ENCODE measurements around the gene FAM234B. TPM values are rescaled to one million over a fixed set of nuclear protein-coding genes. Genes with fewer than 3 reads are reported as not detected.

FAM234B gene
- polyA plus RNA-seq, 1 of the 3 experiments (the other 2 are of a cell fraction), result 3.7 TPM

GRCh38 chr12:12999959-13000615, 44.1 kb upstream of the FAM234B start, which contains the start of gene HEBP1:
HEBP1 (minus strand) TSS chr12:13000265; CDS start chr12:13000114, 151 bp downstream.
- peak; percentile 99 for DNase-seq
- H3K9ac ChIP-seq, result peak within 1 kb of the TSS; percentile 87
- peaks cover 36% of the 10 kb centered on the region for H3K79me2 ChIP-seq (ENCODE audit: insufficient read depth)
- H3K36me3 ChIP-seq (replicated peaks in 1 of 2; ENCODE audit: control insufficient read depth in 1 of 2, insufficient read depth in 2 of 2, low read length in 1 of 2), result no peaks in the 10 kb centered on the region
- H3F3A ChIP-seq (replicated peaks; ENCODE audit: insufficient read depth), result peaks cover 5% of the 10 kb centered on the region
- 1% methylated on average over 41 of the region's 69 CpGs for WGBS (ENCODE audit: low lambda C conversion rate)
- peak; percentile 2; the same call in 1 of the 2 replicates for TF ChIP-seq MAX (IDR thresholded peaks at IDR 0.05; ENCODE audit: low read depth)
- TF ChIP-seq TAF1 (IDR thresholded peaks at IDR 0.05; ENCODE audit: borderline replicate concordance, low read depth, low read length), result peak; percentile 76
- TF ChIP-seq GATA2 (CRISPR knock-in tag; IDR thresholded peaks at IDR 0.05), result no peak
- TF ChIP-seq EP300 (IDR thresholded peaks at IDR 0.05; ENCODE audit: borderline replicate concordance in 1 of 2, low read depth in 1 of 2, low read length in 1 of 2), result no peak
- peak; percentile 67 for TF ChIP-seq POLR2AphosphoS5 (IDR thresholded peaks at IDR 0.05; ENCODE audit: low read depth, low read length)
- 0 out of 2 replicates have a peak, but pooled peaks have one; percentile 2 for TF ChIP-seq REST (IDR thresholded peaks at IDR 0.05; ENCODE audit: low read depth, low read length)
- TF ChIP-seq RAD21 (IDR thresholded peaks at IDR 0.05; ENCODE audit: low read length), result no peak
- TF ChIP-seq PBX3 (IDR thresholded peaks at IDR 0.05), result no peak
- no peak for TF ChIP-seq CTCF (IDR thresholded peaks at IDR 0.05)
- no peak for TF ChIP-seq USF2 (IDR thresholded peaks at IDR 0.05; ENCODE audit: borderline replicate concordance, low read depth, low read length)
- H4K20me1 ChIP-seq (ENCODE audit: insufficient read depth), result no peaks in the 10 kb centered on the region
- H3K9me3 ChIP-seq, result no peaks in the 10 kb centered on the region
- H3K4me3 ChIP-seq (ENCODE audit: low read depth in 2 of 2, low read length in 1 of 2), result peak within 1 kb of the TSS; percentile 76 to 88
- no peaks in the 10 kb centered on the region for H3K27me3 ChIP-seq (ENCODE audit: insufficient read depth)
- H3K9me2 ChIP-seq, result no peaks in the 10 kb centered on the region
- CTCF ChIA-PET, result no interaction called here
- peak within 1 kb of the TSS; percentile 69 to 87 for H3K27ac ChIP-seq (ENCODE audit: low read depth in 2 of 2, low read length in 1 of 2)
- peak within 1 kb of the TSS; percentile 97 for H3K4me2 ChIP-seq
- peaks cover 6 to 18% of the 10 kb centered on the region in 2 experiments; a peak in 3 of 4 replicates for H3K4me1 ChIP-seq (ENCODE audit: control insufficient read depth in 1 of 2, insufficient read depth in 2 of 2, low read depth in 1 of 2, low read length in 1 of 2)
- POLR2A ChIA-PET, result no interaction called here
- H2AFZ ChIP-seq (ENCODE audit: low read depth), result peak within 1 kb of the TSS; percentile 94

All from SK-N-SH (cell line).